Lower leg skin (tissue), 3 donors: ENCODE results near the gene ARMS2.

Source experiments
- POLR2A ChIP-seq, 2 donors: fragments of 450-650 bp; IDR thresholded peaks; one replicate each; pipeline ENCODE4 v1.6.1; 2016 to 2017; ENCODE audit warnings: antibody characterized with exemption in 2 of 2, mild to moderate bottlenecking in 1 of 2, moderate library complexity in 1 of 2
- TF ChIP-seq, protein P1 (sequence below), 3 donors: fragments of 450-650 bp; IDR thresholded peaks; one replicate each; pipeline ENCODE4 v1.5.1; 2016; ENCODE audit warnings: antibody characterized with exemption in 3 of 3, mild to moderate bottlenecking in 3 of 3, moderate library complexity in 2 of 3

DNA sequence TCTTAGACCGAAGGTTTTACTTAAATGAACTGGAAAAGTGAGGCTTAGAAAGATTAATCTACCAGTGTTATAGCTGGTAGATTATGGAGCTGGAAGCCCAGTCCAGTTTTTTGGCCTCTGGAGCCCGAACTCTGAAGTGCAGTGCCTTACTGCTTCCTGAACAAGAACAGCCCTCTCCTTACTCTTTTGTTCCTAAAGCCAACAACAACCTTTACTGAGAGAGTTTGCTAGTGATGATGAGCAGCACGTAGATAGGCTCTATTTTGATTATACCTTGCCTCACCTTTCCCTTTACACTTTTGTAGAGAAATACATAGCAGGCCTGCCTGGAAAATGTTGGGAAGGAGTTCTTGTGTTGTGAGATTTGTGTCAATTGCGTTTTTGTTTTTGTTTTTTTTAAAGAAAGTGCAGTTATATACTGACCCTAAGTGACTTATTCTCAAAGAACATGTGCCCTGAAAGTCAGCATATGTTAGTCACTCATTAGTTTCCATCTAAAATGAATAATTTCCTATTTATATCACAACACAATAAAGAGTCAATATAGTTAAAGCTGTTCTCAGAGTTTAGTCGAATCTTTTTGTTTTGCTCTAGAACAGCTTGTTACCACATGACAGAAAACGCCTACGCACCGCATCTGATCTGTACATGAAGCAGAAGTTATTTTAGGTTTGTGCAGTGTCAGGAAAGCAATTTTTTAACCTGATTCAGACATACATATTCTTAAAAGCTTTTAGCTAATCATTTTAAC, 46.9 kb upstream of the ARMS2 start:
- TF ChIP-seq, protein P1, sequence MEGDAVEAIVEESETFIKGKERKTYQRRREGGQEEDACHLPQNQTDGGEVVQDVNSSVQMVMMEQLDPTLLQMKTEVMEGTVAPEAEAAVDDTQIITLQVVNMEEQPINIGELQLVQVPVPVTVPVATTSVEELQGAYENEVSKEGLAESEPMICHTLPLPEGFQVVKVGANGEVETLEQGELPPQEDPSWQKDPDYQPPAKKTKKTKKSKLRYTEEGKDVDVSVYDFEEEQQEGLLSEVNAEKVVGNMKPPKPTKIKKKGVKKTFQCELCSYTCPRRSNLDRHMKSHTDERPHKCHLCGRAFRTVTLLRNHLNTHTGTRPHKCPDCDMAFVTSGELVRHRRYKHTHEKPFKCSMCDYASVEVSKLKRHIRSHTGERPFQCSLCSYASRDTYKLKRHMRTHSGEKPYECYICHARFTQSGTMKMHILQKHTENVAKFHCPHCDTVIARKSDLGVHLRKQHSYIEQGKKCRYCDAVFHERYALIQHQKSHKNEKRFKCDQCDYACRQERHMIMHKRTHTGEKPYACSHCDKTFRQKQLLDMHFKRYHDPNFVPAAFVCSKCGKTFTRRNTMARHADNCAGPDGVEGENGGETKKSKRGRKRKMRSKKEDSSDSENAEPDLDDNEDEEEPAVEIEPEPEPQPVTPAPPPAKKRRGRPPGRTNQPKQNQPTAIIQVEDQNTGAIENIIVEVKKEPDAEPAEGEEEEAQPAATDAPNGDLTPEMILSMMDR (IDR thresholded peaks at IDR 0.05) = no peak
- no peak for TF ChIP-seq POLR2A (IDR thresholded peaks at IDR 0.05)
